Thyroid gland (tissue), 4 donors: ENCODE measurements around the gene SECTM1.

Experiments
- POLR2A ChIP-seq, 2 donors: fragments of 450-650 bp; IDR thresholded peaks; one replicate each; pipeline ENCODE4 v1.6.1; 2017; ENCODE audit warnings: antibody characterized with exemption in 2 of 2, mild to moderate bottlenecking in 2 of 2, moderate library complexity in 1 of 2
- TF ChIP-seq, protein P1 (sequence below), 6 experiments: fragments of 200-600 bp in 3 of 6; fragments of 450-650 bp in 3 of 6; sonication (generic) in 3 of 6; IDR thresholded peaks; one replicate each; pipeline ENCODE4 v1.5.1; 2016 to 2019; ENCODE audit warnings: antibody characterized with exemption in 6 of 6, mild to moderate bottlenecking in 2 of 6, inconsistent platforms in 1 of 6, moderate library complexity in 1 of 6

- TF ChIP-seq, protein P1, sequence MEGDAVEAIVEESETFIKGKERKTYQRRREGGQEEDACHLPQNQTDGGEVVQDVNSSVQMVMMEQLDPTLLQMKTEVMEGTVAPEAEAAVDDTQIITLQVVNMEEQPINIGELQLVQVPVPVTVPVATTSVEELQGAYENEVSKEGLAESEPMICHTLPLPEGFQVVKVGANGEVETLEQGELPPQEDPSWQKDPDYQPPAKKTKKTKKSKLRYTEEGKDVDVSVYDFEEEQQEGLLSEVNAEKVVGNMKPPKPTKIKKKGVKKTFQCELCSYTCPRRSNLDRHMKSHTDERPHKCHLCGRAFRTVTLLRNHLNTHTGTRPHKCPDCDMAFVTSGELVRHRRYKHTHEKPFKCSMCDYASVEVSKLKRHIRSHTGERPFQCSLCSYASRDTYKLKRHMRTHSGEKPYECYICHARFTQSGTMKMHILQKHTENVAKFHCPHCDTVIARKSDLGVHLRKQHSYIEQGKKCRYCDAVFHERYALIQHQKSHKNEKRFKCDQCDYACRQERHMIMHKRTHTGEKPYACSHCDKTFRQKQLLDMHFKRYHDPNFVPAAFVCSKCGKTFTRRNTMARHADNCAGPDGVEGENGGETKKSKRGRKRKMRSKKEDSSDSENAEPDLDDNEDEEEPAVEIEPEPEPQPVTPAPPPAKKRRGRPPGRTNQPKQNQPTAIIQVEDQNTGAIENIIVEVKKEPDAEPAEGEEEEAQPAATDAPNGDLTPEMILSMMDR (IDR thresholded peaks at IDR 0.05): no peak
- no peak for TF ChIP-seq POLR2A (IDR thresholded peaks at IDR 0.05)
Observed at GRCh38 chr17:82373731-82374625, 40.4 kb upstream of the SECTM1 start.
